HG02973 (cell line): ENCODE measurements around the gene CEBPA.
"Not testable (repeated sequence)": the region's sequence is repeated elsewhere in the genome, so short reads cannot be mapped to it uniquely, and the experiment has no call there.

Experiments
- ATAC-seq: cut with Tn5 transposase; IDR thresholded peaks from one replicate; pipeline ENCODE4 v1.9.1; 2021; ENCODE audit warnings: moderate library complexity; ENCODE audit not compliant: unreplicated experiment

Gene CEBPA

DNA sequence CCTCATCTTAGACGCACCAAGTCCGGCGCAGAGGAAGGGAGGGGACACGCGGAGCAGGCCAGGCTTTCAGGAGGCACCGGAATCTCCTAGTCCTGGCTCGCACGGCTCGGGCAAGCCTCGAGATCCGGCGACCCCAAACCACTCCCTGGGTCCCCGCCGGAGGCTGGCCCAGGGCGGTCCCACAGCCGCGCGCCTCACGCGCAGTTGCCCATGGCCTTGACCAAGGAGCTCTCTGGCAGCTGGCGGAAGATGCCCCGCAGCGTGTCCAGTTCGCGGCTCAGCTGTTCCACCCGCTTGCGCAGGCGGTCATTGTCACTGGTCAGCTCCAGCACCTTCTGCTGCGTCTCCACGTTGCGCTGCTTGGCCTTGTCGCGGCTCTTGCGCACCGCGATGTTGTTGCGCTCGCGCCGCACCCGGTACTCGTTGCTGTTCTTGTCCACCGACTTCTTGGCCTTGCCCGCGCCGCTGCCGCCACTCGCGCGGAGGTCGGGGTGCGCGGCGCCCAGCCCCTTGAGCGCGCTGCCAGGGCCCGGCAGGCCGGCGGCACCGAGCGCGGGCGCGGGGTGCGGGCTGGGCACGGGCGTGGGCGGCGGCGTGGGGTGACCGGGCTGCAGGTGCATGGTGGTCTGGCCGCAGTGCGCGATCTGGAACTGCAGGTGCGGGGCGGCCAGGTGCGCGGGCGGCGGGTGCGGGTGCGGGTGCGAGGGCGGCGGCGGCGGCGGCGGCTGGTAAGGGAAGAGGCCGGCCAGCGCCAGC, 1.0 kb downstream of the CEBPA start:
- ATAC-seq = no peak

DNA sequence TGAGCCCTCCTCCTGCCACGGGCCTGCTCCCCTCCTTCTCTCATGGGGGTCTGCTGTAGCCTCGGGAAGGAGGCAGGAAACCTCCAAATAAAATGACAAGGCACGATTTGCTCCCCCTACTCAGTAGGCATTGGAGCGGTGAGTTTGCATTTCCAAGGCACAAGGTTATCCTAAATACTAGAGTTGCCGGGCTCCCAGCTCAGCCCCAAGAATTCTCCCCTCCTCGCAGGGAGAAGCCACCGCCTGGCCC, 1.5 kb downstream of the CEBPA start:
- no peak for ATAC-seq

DNA sequence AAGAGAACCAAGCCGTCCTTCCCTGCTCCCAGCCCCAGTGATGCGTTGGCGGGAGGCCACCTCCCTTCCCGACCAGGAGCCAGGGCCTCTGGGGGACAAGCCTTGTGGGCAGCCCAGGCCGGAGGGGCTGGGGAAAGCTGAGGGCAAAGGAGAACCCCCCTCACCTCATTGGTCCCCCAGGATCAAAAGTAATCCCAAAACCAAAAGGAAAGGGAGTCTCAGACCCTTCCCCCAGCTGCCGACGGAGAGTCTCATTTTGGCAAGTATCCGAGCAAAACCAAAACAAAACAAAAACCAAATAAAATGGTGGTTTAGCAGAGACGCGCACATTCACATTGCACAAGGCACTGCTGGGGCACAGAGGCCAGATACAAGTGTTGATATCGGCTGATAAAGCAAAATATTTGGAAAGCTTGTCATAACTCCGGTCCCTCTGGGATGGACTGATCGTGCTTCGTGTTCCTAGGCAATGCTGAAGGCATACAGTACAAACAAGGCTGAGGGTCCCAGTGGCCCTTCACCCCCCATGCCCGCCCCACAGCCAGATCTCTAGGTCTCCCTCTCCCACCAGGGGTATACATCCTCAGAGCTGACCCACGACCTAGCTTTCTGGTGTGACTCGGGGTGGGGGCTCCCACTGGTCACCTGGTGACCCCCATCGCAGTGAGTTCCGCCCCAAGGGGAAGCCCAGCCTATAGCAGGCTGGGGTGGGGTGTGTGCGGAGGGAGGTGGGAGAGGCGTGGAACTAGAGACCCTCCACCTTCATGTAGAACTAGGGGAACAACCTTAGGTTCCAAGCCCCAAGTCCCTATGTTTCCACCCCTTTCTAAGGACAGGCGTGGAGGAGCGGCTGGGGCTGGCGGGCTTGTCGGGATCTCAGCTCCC, 2.1 kb downstream of the CEBPA start:
- ATAC-seq = no peak

DNA sequence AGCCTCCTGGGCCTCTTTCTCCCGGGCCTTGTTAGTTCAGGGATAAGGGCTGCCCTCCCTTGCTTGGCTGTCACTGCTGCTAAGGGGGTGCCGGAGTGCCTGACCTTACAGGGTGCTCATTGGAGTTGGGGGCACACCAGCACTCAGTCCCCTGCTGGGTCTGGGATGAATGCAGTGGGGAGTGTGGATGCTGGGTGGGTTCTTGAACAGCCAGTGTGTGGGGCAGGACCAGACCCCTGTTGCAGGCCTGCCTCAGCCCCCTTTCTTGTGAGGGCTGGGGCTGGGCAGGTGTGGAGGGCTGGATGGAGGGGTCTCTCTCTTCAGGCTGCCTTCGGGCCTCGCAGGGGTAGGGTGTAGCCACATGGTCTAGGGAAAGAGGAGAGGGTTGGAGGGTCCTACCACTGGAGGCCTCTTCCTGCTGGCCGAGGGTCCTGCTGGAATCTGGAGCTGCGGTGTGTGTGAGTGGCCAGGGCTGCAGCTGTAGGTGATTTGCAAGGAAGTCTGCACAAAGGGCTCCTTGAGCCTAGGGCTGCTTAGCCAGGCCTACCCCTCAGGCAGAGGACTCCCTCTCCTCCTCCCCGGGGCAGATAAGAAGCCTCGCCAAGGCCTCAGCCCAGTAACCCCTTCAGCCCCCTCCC, 3.2 kb downstream of the CEBPA start:
- no peak for ATAC-seq

DNA sequence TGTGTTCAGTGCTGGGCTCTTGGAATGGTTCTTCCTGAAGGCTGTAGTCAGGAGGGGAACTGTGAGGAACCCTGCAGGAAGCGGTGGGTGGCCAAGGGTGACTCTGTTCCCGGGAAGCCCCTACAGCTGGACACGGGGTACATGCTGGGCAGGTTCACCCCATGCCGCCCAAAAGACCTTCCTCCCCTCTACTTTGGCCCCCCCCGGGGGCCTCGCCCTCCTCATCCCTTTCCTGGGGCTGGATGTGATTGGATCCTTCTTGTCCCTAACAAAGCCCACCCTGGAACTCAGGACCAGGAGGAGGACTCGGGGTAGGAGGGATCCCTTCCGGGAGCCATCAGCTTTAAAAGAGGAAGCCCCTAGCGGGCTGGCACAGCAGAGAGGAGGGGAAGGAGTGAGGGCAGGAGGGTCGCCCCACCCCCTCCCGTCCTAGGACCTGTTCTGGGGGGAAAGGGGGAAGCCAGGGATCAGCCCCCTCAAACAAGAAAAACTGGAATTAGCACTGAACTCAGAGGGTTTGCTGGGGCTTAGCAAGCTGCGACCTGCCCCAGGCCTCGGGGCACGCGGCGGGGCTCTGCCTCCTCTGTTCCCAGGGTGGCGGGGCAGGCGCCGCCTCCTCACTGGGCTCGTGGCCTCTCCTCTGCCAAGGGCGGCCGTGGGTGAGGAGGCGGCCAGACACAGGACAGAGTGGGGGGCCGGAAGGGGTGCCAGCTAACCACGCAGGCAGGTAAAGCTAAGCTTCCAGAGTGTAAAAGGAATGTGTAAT, 4.0 kb downstream of the CEBPA start:
- no peak for ATAC-seq

GRCh38 chr19:33297401-33298145, 4.8 kb downstream of the CEBPA start:
- no peak for ATAC-seq

- no peak for ATAC-seq
These were observed 5.8 kb downstream of the CEBPA start for GRCh38 chr19:33296488-33296971.

DNA sequence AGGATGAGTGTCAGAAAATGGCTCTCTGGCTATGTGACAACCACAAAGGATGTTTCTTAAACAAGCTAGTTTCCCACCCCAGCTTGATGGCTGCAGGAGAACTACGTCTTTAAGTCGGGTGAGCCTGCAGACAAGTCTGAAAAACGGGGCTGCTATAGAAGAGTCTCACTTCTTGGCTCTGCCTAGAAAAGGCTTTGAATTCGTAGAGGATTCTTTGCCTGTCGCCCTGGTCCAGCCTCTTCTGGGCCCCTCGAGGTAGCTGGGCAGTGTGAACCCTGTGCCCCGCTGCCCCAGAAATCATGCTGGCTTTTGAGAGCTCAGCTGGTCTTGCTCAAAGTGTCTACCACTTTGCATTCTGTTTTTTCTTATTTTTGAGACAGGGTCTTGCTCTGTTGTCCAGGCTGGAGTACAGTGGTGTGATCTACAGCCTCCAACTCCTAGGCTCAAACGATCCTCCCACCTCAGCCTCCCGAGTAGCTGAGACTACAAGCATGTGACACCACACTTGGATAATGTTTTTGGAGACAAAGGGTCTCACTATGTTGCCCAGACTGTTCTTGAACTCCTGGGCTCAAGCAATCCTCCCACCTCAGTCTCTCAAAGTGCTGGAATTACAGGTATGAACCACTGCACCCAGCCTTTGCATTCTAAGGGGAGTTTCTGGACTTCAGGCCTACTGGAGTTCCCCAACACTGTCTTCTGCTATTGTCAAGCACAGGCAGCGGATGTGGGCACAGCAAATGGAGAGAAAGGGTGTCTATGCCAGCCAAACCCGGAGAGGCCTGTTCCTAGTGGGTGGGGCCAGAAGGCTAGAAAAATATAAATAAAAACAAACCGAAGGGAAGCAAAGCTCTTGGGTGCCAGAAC, 6.5 kb downstream of the CEBPA start:
- ATAC-seq = no peak

- ATAC-seq = not testable (repeated sequence)
These were observed 7.3 kb downstream of the CEBPA start for GRCh38 chr19:33295046-33295445.

DNA sequence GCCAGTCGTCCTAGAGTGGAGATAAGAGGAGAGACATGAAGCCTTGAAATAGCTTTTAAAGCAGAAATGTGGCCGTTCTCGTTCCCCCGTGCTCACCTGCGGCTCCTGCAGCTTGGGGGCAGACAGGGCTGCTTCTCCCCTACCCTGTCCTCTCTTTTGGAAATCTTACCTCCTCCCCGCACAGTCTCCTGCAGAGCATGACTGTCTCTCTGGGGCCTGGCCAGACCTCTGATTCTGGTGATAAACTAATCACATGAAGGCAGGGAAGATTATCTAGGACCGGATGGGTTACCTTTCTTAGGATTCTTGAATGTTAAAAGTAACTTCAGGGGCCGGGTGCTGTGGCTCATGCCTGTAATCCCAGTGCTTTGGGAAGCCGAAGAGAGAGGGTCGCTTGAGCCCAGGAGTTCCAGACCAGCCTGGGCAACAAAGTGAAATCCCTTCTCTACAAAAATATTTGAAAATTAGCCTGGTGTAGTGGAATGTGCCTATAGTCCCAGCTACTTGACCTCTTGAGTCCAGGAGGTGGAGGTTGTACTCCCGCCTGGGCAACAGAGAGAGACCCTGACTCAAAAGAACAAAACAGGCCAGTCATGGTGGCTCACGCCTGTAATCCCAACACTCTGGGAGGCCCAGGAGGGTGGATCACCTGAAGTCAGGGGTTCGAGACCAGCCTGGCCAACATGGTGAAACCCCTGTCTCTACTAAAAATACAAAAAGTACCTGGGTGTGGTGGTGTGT, 8.1 kb downstream of the CEBPA start:
- no peak for ATAC-seq

DNA sequence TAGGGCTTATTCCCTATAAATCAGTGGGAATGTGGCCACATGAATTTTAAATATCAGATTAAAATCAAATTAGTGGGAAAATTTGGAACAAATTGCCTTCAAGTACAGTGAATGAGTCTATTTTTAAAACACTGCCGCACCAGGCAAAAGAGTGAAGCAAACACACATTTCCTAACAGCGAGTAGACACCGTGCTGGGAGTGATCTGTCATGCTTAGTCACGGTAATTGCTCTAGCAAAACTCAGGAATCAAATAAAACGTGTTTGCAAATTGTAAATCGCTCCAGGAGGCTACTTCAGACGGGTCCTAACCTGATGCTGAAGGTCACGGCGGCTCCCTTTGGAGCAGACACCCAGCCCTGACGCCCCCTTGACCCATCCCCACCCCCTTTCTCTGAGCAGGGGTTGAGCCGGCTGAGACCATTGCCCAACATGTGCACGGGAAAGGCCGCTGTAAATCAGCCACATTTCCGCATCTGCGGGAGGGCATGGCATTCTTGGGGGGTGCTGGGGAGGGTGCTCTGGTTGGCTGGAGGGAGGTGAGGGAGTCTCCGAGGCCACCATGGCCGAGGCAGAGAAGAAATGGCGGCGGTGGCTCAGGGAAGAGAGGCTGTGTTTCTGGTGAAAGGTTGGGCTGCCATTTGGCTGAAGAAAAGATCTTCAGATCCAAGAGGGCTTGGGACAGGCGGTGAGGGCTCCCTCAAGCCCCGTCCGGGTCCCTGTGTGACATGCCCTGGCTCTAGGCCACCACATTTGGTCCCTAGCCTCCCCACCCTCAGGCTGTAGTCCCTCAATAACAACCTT, 8.9 kb downstream of the CEBPA start:
- ATAC-seq = no peak

- no peak for ATAC-seq
These were observed 9.6 kb downstream of the CEBPA start for GRCh38 chr19:33292595-33293254.

DNA sequence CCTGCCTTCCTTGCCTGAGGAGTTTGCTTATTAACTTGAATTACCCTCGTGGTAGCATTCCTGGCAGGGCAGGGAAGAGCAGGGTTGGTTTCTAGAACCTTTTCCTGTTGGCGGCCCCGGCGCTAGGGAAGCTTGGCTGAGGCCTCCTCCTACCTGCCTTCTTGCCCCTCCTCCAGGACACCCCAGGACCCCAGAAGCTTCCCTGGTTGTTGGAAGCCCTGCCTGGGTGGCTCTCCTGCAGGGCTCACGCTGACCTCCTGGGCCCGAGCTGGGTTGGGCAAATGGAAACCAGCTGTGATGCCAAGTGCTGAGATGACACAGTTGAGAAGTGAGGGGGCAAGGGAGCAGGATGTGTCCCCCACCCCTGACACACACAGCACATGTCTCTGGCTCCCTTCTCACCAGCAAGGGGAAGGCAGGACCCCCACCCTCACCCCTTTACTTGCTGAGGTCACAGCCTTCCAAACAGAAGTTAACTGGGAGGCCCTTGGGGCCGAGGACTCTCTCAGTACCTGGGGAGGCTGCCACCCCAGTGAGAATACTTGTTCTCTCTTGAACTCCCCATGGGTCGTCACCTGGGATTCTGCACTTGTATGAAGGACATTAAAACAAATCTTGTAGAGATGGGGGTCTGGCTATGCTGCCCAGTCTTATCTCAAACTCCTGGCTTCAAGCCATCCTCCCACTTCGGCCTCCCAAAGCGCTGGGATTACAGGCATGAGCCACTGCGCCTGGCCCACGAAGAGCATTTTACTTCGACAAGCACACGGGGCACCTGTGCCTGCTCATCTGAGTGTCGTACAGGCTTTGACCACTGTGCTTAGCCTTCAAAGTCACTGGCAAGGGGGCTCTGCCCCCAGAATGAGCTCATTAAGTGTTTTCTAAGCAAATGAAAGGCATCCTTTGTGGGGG, 10.5 kb downstream of the CEBPA start:
- no peak for ATAC-seq

GRCh38 chr19:33290956-33291622, 11.2 kb downstream of the CEBPA start:
- no peak for ATAC-seq

- no peak for ATAC-seq
These were observed 12.1 kb downstream of the CEBPA start for GRCh38 chr19:33290082-33290815.
